ENCODE results near the gene TNS2.

Gene TNS2

DNA sequence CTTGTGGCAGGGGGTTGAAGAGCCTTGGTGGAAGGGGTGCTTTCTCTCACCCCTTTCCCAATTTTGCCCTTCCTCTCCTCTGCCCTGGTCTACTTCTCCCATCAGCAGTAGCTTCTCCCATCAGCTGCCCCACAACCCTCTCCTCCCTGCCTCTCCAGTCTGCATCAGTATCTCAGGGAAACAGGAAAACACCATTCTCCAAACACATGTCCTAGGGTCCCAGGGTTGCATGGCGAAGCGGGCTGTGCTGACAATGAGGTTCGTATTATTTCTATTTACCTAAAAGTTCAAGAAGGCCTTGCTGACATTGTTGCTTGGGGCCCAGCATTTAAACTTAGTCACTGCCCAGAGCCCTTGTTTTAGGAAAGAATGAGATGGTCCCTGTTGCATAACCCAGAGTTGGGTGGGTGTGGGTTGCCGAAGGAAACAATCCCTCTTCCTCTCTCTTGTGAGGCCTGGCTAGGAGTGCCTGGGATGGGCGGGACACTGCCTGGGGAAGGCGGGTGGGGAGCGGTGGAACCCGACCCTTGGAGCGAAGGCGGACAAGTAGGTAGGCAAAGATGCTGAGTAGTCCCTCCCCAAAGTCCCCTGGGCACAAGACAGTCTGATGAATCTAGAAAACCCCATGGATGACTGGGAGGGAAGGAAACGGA, 46.4 kb downstream of the TNS2 start:
- no peak overlapping the region for H3K4me3 ChIP-seq (ENCODE audit: low read depth, low read length)
- TF ChIP-seq, protein P1, sequence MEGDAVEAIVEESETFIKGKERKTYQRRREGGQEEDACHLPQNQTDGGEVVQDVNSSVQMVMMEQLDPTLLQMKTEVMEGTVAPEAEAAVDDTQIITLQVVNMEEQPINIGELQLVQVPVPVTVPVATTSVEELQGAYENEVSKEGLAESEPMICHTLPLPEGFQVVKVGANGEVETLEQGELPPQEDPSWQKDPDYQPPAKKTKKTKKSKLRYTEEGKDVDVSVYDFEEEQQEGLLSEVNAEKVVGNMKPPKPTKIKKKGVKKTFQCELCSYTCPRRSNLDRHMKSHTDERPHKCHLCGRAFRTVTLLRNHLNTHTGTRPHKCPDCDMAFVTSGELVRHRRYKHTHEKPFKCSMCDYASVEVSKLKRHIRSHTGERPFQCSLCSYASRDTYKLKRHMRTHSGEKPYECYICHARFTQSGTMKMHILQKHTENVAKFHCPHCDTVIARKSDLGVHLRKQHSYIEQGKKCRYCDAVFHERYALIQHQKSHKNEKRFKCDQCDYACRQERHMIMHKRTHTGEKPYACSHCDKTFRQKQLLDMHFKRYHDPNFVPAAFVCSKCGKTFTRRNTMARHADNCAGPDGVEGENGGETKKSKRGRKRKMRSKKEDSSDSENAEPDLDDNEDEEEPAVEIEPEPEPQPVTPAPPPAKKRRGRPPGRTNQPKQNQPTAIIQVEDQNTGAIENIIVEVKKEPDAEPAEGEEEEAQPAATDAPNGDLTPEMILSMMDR (IDR thresholded peaks at IDR 0.05; ENCODE audit: borderline replicate concordance, insufficient read depth, low read depth, low read length): no peak

DNA sequence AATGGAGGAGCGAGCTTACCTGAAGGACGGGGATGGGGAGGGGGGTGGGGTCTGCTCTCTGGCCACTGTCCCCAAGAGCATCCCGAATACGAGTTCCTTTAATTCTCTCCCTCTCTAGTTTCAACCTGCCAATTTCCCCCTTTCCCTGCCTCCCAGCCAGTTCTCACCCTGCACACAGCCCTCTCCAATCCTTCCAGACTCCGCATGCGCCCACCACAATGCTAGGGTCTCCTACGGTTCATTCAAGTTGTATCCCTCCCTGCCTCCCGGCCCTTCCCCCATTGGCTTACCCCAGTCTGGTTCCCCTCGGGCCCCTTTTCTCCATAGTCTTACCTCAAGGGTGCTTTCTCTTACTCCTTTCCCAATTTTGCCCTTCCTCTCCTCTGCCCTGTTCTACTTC, 46.9 kb downstream of the TNS2 start:
- TF ChIP-seq, protein P1 (IDR thresholded peaks at IDR 0.05; ENCODE audit: borderline replicate concordance, insufficient read depth, low read depth, low read length): no peak
- H3K4me3 ChIP-seq (ENCODE audit: low read depth, low read length): no peak overlapping the region

DNA sequence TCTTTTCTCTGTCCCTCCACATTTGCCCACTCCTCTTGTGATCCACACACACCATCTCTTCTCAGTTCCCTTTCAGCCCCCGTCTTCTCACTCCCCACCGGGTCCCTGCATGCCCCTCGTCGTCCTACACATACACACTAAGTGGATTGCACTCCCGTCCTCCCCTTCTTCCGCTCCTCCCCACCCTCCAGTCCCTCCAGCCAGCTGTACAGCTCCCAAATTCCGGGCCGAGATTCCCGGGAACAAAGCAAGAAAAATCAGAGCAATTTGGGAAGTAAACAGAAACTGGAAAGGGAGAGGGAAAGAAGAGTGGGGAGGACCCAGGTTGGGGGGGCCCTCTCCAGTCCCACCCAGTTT, 47.3 kb downstream of the TNS2 start:
- TF ChIP-seq, protein P1 (IDR thresholded peaks at IDR 0.05; ENCODE audit: borderline replicate concordance, insufficient read depth, low read depth, low read length): no peak
- no peak overlapping the region for H3K4me3 ChIP-seq (ENCODE audit: low read depth, low read length)

DNA sequence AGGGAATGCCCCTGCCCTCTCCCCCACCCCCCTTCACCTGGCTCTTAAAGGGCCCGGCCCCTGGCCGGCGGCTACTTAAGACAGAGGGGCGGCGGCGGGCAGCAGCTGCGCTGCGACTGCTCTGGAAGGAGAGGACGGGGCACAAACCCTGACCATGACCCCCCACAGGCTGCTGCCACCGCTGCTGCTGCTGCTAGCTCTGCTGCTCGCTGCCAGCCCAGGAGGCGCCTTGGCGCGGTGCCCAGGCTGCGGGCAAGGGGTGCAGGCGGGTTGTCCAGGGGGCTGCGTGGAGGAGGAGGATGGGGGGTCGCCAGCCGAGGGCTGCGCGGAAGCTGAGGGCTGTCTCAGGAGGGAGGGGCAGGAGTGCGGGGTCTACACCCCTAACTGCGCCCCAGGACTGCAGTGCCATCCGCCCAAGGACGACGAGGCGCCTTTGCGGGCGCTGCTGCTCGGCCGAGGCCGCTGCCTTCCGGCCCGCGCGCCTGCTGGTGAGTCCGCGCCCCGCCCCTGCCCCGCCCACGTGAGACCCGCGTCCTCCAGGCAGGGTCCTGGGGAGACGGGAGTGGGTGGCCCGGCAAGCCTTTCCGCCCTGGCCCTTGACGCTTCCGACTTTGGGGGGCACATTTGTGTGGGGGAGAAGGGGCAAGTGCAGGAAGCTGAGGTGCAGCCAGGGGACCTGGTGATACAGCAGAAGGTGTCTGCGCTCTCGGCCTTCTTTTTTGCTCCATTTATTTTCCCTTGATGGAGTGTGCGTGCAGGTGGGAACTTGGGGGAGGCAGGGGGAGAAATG, 47.9 kb downstream of the TNS2 start, which contains the start of gene IGFBP6:
IGFBP6 (plus strand) TSS at position 104 of the 790 bp plus-strand sequence; CDS start at position 155, 51 bp downstream.
- TF ChIP-seq, protein P1 (IDR thresholded peaks at IDR 0.05; ENCODE audit: borderline replicate concordance, insufficient read depth, low read depth, low read length): no peak
- no peak within 1 kb of the TSS for H3K4me3 ChIP-seq (ENCODE audit: low read depth, low read length)

DNA sequence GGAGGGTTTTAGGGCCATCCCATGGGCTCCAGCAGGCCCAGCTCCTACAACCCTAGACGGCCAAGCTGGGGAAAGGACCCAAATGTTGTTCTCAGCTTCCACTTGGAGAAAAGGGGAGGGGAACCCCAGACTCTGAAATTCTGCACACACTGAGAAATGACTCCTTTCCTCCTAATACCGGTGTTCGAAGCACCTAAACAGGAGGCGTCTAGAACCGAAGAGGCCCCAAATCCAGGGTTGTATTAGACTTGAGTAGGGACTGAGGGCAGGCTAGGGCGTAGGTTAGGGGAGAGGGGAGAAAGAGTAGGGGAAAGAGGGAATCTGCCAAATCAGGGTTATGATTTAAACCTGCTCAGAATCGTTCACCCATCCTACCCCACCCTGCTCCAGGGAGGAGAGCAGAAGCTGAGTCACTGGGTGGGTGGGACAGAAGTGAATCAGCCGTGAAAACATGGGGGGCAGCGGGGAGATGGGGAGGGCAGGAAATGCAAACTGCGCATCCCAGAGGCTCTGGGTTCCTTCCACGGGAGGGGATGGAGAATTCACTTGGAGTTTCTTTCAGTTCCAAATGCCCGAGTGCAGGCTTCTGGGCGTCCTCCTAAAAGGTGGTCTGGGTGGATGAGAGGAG, 48.6 kb downstream of the TNS2 start:
- TF ChIP-seq, protein P1 (IDR thresholded peaks at IDR 0.05; ENCODE audit: borderline replicate concordance, insufficient read depth, low read depth, low read length): no peak
- no peak overlapping the region for H3K4me3 ChIP-seq (ENCODE audit: low read depth, low read length)

DNA sequence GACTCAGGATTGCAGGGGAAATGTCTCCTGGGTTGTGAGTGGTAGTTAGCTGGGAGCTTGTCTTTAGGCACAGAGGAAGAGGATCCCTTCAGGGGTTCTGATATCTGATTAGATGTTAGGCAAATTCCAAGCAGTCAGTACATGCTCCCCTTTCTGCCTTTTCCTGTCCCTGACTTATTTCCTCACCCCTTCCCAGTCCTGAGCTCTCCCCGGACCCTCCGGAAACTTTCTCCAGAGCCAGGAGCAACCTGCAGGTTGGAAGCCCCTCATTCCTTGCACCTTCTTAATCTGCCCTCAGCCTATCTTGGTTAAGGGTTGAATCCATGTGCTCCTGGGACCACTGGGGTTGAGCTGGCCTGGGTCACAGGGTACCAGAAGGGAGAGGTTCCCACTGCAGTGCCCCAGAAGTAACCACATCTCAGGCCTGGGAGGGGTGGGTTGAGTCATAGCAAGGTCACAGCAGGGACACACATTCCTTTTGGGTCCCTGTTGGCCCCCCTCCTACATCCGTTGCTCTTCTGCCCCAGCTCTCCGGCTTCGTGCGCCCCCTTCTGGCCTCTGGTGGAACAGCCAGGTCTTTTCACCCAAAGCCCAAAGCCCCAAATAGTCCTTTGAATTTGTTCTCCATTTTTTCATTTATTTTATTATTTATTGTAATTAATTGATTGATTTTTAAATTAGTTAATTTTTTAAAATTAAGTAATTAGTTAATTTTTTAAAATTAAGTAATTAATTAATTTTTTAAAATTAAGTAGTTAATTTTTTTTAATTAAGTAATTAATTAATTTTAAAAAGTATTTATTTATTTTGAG, 49.4 kb downstream of the TNS2 start:
- TF ChIP-seq, protein P1 (IDR thresholded peaks at IDR 0.05; ENCODE audit: borderline replicate concordance, insufficient read depth, low read depth, low read length): peak; percentile 90
- no peak overlapping the region for H3K4me3 ChIP-seq (ENCODE audit: low read depth, low read length)

Measured in GM12875 (cell line).